ENCODE measurements around the gene SRGAP3. TPM values are rescaled to one million over a fixed set of nuclear protein-coding genes. Genes with fewer than 3 reads are reported as not detected.

Gene SRGAP3
- total RNA-seq, 1 donor: 2.5 TPM

- TF ChIP-seq CTCF (IDR thresholded peaks at IDR 0.05; ENCODE audit: extremely low read depth, low read depth, low read length): no peak
- H3K4me1 ChIP-seq (ENCODE audit: insufficient read depth, low read length): no peaks in the 10 kb centered on the region
- H3K79me2 ChIP-seq (ENCODE audit: insufficient read depth, low read length): no peaks in the 10 kb centered on the region
- H3K4me3 ChIP-seq (ENCODE audit: insufficient read depth, low read length): no peak overlapping the region
- H3K9me3 ChIP-seq (ENCODE audit: low read depth, low read length): peaks cover 3% of the 10 kb centered on the region
- DNase-seq (ENCODE audit: insufficient read length, low spot score, missing footprints): no peak
- H3K4me2 ChIP-seq (ENCODE audit: insufficient read depth, low read length): no peak overlapping the region
- no peak overlapping the region for H3K27ac ChIP-seq (ENCODE audit: low read depth, low read length)
- no peak overlapping the region for H2AFZ ChIP-seq (ENCODE audit: low read length)
- no peaks in the 10 kb centered on the region for H4K20me1 ChIP-seq (ENCODE audit: insufficient read depth, low read length)
- peaks cover 16% of the 10 kb centered on the region for H3K27me3 ChIP-seq (ENCODE audit: insufficient read depth, low read length)
- no peaks in the 10 kb centered on the region for H3K36me3 ChIP-seq (ENCODE audit: insufficient read depth, low read length)
Measured at GRCh38 chr3:9139366-9139765, 110.1 kb downstream of the SRGAP3 start.

GRCh38 chr3:9137676-9138075, 111.8 kb downstream of the SRGAP3 start:
- Histone ChIP-seq H4K20me1 (ENCODE audit: insufficient read depth, low read length) (no peaks in the 10 kb centered on the region), H3K36me3 (ENCODE audit: insufficient read depth, low read length) (no peaks in the 10 kb centered on the region), H3K4me2 (ENCODE audit: insufficient read depth, low read length) (no peak overlapping the region), H2AFZ (ENCODE audit: low read length) (no peak overlapping the region), H3K9me3 (ENCODE audit: low read depth, low read length) (peaks cover 3% of the 10 kb centered on the region), H3K79me2 (ENCODE audit: insufficient read depth, low read length) (no peaks in the 10 kb centered on the region), H3K4me3 (ENCODE audit: insufficient read depth, low read length) (no peak overlapping the region), H3K4me1 (ENCODE audit: insufficient read depth, low read length) (no peaks in the 10 kb centered on the region), H3K27ac (ENCODE audit: low read depth, low read length) (no peak overlapping the region), H3K27me3 (ENCODE audit: insufficient read depth, low read length) (peaks cover 16% of the 10 kb centered on the region)
- no peak for TF ChIP-seq CTCF (IDR thresholded peaks at IDR 0.05; ENCODE audit: extremely low read depth, low read depth, low read length)
- no peak for DNase-seq (ENCODE audit: insufficient read length, low spot score, missing footprints)

GRCh38 chr3:9136746-9137465, 112.5 kb downstream of the SRGAP3 start:
- H3K27me3 ChIP-seq (ENCODE audit: insufficient read depth, low read length): peaks cover 16% of the 10 kb centered on the region
- H2AFZ ChIP-seq (ENCODE audit: low read length): no peak overlapping the region
- H3K9me3 ChIP-seq (ENCODE audit: low read depth, low read length): peaks cover 3% of the 10 kb centered on the region
- H3K79me2 ChIP-seq (ENCODE audit: insufficient read depth, low read length): no peaks in the 10 kb centered on the region
- no peaks in the 10 kb centered on the region for H4K20me1 ChIP-seq (ENCODE audit: insufficient read depth, low read length)
- no peak overlapping the region for H3K4me3 ChIP-seq (ENCODE audit: insufficient read depth, low read length)
- no peak for TF ChIP-seq CTCF (IDR thresholded peaks at IDR 0.05; ENCODE audit: extremely low read depth, low read depth, low read length)
- H3K4me2 ChIP-seq (ENCODE audit: insufficient read depth, low read length): no peak overlapping the region
- no peaks in the 10 kb centered on the region for H3K4me1 ChIP-seq (ENCODE audit: insufficient read depth, low read length)
- H3K27ac ChIP-seq (ENCODE audit: low read depth, low read length): no peak overlapping the region
- no peaks in the 10 kb centered on the region for H3K36me3 ChIP-seq (ENCODE audit: insufficient read depth, low read length)
- no peak for DNase-seq (ENCODE audit: insufficient read length, low spot score, missing footprints)

- no peak overlapping the region for H3K4me2 ChIP-seq (ENCODE audit: insufficient read depth, low read length)
- H3K9me3 ChIP-seq (ENCODE audit: low read depth, low read length): peaks cover 3% of the 10 kb centered on the region
- H3K27me3 ChIP-seq (ENCODE audit: insufficient read depth, low read length): peaks cover 16% of the 10 kb centered on the region
- no peaks in the 10 kb centered on the region for H3K4me1 ChIP-seq (ENCODE audit: insufficient read depth, low read length)
- no peak overlapping the region for H2AFZ ChIP-seq (ENCODE audit: low read length)
- no peak for TF ChIP-seq CTCF (IDR thresholded peaks at IDR 0.05; ENCODE audit: extremely low read depth, low read depth, low read length)
- no peak overlapping the region for H3K27ac ChIP-seq (ENCODE audit: low read depth, low read length)
- no peaks in the 10 kb centered on the region for H3K79me2 ChIP-seq (ENCODE audit: insufficient read depth, low read length)
- no peak for DNase-seq (ENCODE audit: insufficient read length, low spot score, missing footprints)
- no peaks in the 10 kb centered on the region for H3K36me3 ChIP-seq (ENCODE audit: insufficient read depth, low read length)
- no peak overlapping the region for H3K4me3 ChIP-seq (ENCODE audit: insufficient read depth, low read length)
- no peaks in the 10 kb centered on the region for H4K20me1 ChIP-seq (ENCODE audit: insufficient read depth, low read length)
Measured at GRCh38 chr3:9135930-9136525, 113.4 kb downstream of the SRGAP3 start.
